GM10847 (cell line): ENCODE measurements around the gene HINFP.

Experiments used
- POLR2A ChIP-seq: IDR thresholded peaks from 2 replicates; pipeline ENCODE4 v1.6.1; 2011; ENCODE audit not compliant: insufficient read length; ENCODE audit errors: extremely low read depth

The HINFP gene

GRCh38 chr11:119181677-119182412 is 60.5 kb downstream of the HINFP start:
- no peak for TF ChIP-seq POLR2A
